HEK293T (cell line): ENCODE data around the gene SNX1.

ENCODE experiments used
- ARNT ChIP-seq: fragments of 450-650 bp; IDR thresholded peaks from 2 replicates; pipeline ENCODE4 v1.6.1; 2017; ENCODE audit warnings: mild to moderate bottlenecking
- ELF4 ChIP-seq: fragments of 450-650 bp; IDR thresholded peaks from 2 replicates; pipeline ENCODE4 v1.6.1; 2017; ENCODE audit warnings: antibody characterized with exemption
- TF ChIP-seq, protein P1 (sequence below): fragments of 450-650 bp; IDR thresholded peaks from 2 replicates; pipeline ENCODE4 v1.6.1; 2016

DNA sequence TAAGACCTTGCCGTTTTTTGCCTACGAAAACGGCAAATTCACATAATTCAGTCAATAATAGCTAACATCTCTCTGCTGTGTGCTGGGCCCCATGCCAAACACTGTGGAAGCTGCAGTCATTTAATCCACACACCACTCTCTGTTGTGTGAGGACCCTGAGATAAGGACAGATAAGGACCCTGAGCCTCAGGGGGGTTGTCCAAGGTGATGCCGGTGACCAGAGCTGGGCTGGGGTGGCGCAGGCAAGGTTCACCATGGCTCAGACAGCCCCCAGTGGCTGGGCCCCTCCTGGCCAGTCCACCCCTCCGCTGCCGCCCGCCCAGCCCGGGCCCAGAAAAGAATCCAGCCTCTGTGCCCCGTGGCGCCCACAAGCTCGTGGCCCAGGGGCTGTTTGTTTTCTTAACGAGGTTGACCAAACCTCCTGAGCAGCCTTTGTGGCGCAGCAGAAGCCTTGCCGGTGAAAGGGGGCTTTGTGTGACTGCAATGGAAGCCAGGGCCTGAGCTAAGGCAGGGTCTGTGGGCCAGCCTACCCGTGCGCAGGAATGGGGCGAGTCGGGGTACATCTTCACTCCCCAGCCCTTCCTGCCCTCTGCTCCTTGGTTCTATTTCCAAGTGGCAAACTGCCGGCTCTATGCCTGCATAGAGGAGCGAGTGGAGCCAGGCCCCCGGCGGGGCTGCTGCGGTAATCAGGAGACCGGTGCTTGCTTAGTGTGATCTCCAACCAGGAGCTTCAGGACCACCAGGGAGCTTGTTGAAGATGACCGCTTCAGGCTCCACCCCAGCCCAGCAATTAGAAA is 51.3 kb downstream of the SNX1 start:
- TF ChIP-seq ARNT (no peak), ELF4 (no peak)
- TF ChIP-seq, protein P1, sequence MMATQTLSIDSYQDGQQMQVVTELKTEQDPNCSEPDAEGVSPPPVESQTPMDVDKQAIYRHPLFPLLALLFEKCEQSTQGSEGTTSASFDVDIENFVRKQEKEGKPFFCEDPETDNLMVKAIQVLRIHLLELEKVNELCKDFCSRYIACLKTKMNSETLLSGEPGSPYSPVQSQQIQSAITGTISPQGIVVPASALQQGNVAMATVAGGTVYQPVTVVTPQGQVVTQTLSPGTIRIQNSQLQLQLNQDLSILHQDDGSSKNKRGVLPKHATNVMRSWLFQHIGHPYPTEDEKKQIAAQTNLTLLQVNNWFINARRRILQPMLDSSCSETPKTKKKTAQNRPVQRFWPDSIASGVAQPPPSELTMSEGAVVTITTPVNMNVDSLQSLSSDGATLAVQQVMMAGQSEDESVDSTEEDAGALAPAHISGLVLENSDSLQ = no peak
